Gastroesophageal sphincter (tissue), 3 donors: ENCODE results near the gene CEBPB.

Experiments
- CTCF ChIP-seq, 4 experiments: fragments of 200-600 bp in 2 of 4; fragments of 450-650 bp in 2 of 4; sonication (generic) in 1 of 4; IDR thresholded peaks; one replicate each; pipeline ENCODE4 v1.5.1; 2017 to 2019; ENCODE audit warnings: antibody characterized with exemption in 4 of 4, mild to moderate bottlenecking in 2 of 4, moderate library complexity in 2 of 4
- EP300 ChIP-seq: sonication (generic); formaldehyde crosslinking; IDR thresholded peaks from one replicate; pipeline ENCODE4 v1.6.1; 2017; ENCODE audit warnings: antibody characterized with exemption, mild to moderate bottlenecking
- POLR2A ChIP-seq, 2 donors: fragments of 450-650 bp; IDR thresholded peaks; one replicate each; pipeline ENCODE4 v1.6.1; 2017; ENCODE audit warnings: antibody characterized with exemption in 2 of 2, mild to moderate bottlenecking in 2 of 2, moderate library complexity in 1 of 2
- POLR2AphosphoS5 ChIP-seq: sonication (generic); formaldehyde crosslinking; IDR thresholded peaks from one replicate; pipeline ENCODE4 v1.6.1; 2017; ENCODE audit warnings: antibody characterized with exemption

DNA sequence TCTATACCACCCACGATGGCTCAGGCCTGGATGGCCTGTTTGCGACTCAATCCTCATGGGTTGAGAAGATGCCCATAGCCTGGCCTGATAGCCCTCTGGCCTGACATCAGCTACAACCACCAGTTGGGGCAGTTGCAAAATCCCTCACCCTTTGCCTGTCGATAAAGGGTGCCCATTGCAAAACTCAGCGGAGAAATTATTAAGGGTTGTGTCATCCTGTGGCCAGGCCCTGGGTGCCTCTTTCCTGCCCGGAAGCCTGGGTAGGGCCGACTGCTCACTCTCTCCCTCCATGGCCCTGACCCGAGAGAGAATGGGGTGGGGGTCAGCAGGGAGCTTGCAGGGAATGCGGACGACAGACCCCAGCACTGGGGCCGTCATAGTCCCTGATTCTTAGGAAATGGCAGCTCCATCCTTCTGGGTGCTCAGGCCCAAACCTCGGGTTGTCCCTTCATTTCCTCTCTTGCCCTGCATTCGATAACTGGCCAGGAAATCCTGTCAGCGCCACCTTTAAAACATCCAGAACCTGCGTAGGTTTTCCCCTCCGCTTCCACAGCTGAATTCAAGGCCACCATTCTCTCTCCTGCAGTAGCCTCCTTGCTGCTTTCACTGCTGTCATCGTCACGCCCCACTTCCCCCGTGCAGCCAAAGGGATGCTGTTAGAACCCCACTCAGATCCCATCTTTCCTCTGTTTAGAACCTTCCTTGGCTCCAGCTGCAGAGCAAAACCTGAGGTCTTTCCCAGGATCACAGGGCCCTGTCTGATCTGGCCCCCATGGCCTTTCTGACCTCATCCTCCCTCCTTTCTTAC, 31.1 kb downstream of the CEBPB start:
- TF ChIP-seq CTCF (IDR thresholded peaks at IDR 0.05) = no peak
- TF ChIP-seq POLR2A (IDR thresholded peaks at IDR 0.05) = no peak
- TF ChIP-seq EP300 = no peak
- TF ChIP-seq POLR2AphosphoS5 = no peak
